ENCODE results near the gene DHRS2.
"Not testable (repeated sequence)": the region's sequence is repeated elsewhere in the genome, so short reads cannot be mapped to it uniquely, and the experiment has no call there.

The DHRS2 gene

DNA sequence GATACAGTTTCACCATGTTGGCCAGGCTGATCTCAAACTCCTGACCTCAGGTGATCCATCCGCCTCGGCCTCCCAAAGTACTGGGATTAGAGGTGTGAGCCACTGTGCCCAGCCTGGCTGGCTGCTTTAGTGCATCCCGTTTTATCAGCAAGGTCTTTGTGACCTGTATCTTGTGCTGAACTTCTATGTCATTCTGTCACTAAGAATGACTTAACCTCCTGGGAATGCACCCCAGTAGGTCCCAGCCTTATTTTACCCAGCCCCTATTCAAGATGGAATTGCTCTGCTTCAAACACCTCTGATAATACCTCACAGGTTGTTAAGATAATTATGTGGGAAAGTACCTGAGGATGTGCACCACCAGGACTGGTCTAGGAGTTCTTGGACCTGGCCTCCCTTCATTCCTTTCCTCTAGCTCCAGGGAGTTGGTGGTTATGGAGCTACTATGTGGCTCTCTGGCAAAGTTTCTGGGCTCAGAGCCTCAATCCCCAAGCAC lies 31.4 kb upstream of the DHRS2 start:
- H3K27ac ChIP-seq, result no peak overlapping the region
- no peaks in the 10 kb centered on the region for H3K36me3 ChIP-seq
- TF ChIP-seq, protein P1, sequence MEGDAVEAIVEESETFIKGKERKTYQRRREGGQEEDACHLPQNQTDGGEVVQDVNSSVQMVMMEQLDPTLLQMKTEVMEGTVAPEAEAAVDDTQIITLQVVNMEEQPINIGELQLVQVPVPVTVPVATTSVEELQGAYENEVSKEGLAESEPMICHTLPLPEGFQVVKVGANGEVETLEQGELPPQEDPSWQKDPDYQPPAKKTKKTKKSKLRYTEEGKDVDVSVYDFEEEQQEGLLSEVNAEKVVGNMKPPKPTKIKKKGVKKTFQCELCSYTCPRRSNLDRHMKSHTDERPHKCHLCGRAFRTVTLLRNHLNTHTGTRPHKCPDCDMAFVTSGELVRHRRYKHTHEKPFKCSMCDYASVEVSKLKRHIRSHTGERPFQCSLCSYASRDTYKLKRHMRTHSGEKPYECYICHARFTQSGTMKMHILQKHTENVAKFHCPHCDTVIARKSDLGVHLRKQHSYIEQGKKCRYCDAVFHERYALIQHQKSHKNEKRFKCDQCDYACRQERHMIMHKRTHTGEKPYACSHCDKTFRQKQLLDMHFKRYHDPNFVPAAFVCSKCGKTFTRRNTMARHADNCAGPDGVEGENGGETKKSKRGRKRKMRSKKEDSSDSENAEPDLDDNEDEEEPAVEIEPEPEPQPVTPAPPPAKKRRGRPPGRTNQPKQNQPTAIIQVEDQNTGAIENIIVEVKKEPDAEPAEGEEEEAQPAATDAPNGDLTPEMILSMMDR (IDR thresholded peaks at IDR 0.05; ENCODE audit: low read depth, low read length), result no peak
- H3K4me3 ChIP-seq (ENCODE audit: low read depth, low read length), result no peak overlapping the region
- no peak for DNase-seq
- no peaks in the 10 kb centered on the region for H3K27me3 ChIP-seq (ENCODE audit: insufficient read depth, low read depth, severe bottlenecking)
- H3K9me3 ChIP-seq (ENCODE audit: severe bottlenecking), result no peaks in the 10 kb centered on the region

DNA sequence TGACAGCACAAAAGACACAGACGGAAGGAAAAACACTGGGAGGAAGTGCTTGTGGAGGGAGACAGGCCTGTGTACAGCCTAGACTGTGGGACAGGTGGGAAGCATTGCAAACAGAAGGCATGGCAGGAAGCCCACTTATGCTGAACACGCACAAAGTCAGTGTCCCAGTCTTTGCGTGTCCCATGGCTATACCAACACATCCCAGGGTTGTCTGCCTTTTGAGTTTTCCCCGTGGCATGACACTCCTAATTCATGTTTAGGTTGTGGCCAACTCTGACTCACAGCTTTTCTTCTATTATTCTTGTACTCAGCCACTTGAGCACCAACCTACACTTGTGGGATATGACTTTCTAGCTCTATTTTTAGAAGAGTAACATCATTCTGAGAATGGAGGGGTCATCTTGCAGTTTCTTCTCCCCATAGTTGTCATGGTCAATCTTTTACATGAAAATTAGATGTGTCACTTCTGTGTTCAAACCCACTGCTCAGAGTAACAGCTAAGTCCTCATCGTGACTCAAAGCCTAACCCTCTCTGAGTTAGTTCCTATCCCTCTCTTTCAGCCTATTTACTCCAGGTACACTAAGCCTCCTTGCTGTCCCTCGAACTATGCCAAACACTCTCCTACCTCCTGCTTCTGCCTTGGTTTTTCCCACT lies 30.1 kb upstream of the DHRS2 start:
- TF ChIP-seq, protein P1 (IDR thresholded peaks at IDR 0.05; ENCODE audit: low read depth, low read length), result no peak

GRCh38 chr14:23608454-23608853 lies 27.7 kb upstream of the DHRS2 start:
- H3K9me3 ChIP-seq (ENCODE audit: severe bottlenecking), result no peaks in the 10 kb centered on the region
- no peak for DNase-seq
- H3K4me3 ChIP-seq (ENCODE audit: low read depth, low read length), result no peak overlapping the region
- TF ChIP-seq, protein P1 (IDR thresholded peaks at IDR 0.05; ENCODE audit: low read depth, low read length), result no peak
- no peaks in the 10 kb centered on the region for H3K27me3 ChIP-seq (ENCODE audit: insufficient read depth, low read depth, severe bottlenecking)
- H3K36me3 ChIP-seq, result no peaks in the 10 kb centered on the region
- H3K27ac ChIP-seq, result no peak overlapping the region

More for the DNA sequence above, 30.1 kb upstream of the DHRS2 start:
- no peaks in the 10 kb centered on the region for H3K9me3 ChIP-seq (ENCODE audit: severe bottlenecking)
- no peak overlapping the region for H3K27ac ChIP-seq
- no peaks in the 10 kb centered on the region for H3K27me3 ChIP-seq (ENCODE audit: insufficient read depth, low read depth, severe bottlenecking)
- no peak for DNase-seq
- no peak overlapping the region for H3K4me3 ChIP-seq (ENCODE audit: low read depth, low read length)
- H3K36me3 ChIP-seq, result no peaks in the 10 kb centered on the region

DNA sequence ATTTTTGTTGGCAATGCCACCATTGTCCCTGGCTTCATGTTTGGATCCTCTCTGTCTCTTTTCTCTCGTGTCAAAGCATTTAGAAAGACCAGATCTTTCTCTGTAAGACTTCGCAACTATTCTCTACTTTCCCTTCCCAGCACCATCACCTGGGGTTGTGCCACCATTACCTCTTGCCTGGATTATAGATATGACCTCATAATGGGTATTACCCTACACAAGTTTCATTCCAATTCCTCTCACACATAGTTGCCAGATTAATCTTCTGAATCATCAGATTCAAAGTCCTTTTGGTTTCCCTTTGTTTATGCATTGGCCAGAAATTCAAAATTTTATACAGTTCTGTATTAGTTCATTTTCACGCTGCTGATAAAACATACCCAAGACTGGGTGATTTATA lies 27.2 kb upstream of the DHRS2 start:
- TF ChIP-seq, protein P1 (IDR thresholded peaks at IDR 0.05; ENCODE audit: low read depth, low read length), result no peak
- H3K27ac ChIP-seq, result no peak overlapping the region

DNA sequence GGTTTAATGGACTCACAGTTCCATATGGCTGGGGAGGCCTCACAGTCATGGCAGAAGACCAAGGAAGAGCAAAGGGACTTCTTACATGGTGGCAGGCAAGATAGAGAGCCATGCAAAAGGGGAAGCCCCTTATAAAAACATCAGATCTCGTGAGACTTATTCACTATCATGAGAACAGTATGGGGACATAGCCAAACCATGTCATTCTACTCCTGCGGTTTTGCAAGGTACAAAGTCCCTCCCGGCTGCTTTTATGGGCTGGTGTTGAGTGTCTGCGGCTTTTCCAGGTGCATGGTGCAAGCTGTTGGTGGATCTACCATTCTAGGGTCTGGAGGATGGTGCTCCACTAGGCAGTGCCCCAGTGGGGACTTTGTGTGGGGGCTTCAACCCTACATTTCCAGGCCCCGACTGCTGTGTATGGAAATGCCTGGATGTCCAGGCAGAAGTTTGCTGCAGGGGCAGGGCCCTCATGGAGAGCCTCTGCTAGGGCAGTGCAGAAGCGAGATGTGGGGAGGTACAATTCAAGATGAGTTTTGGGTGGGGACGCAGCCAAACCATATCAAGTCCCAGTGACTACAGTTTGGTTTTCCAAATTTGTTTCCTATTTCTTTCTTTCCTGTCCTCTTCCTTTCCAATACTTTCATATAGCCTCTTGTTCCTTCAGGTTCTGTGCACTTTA lies 26.6 kb upstream of the DHRS2 start:
- H3K27me3 ChIP-seq (ENCODE audit: insufficient read depth, low read depth, severe bottlenecking); H3K9me3 ChIP-seq (ENCODE audit: severe bottlenecking); DNase-seq; H3K27ac ChIP-seq; H3K36me3 ChIP-seq; H3K4me3 ChIP-seq (ENCODE audit: low read depth, low read length): not testable (repeated sequence)

More for the DNA sequence above, 27.2 kb upstream of the DHRS2 start:
- DNase-seq, result no peak
- no peaks in the 10 kb centered on the region for H3K27me3 ChIP-seq (ENCODE audit: insufficient read depth, low read depth, severe bottlenecking)
- no peaks in the 10 kb centered on the region for H3K36me3 ChIP-seq
- H3K4me3 ChIP-seq (ENCODE audit: low read depth, low read length), result no peak overlapping the region
- H3K9me3 ChIP-seq (ENCODE audit: severe bottlenecking), result no peaks in the 10 kb centered on the region

DNA sequence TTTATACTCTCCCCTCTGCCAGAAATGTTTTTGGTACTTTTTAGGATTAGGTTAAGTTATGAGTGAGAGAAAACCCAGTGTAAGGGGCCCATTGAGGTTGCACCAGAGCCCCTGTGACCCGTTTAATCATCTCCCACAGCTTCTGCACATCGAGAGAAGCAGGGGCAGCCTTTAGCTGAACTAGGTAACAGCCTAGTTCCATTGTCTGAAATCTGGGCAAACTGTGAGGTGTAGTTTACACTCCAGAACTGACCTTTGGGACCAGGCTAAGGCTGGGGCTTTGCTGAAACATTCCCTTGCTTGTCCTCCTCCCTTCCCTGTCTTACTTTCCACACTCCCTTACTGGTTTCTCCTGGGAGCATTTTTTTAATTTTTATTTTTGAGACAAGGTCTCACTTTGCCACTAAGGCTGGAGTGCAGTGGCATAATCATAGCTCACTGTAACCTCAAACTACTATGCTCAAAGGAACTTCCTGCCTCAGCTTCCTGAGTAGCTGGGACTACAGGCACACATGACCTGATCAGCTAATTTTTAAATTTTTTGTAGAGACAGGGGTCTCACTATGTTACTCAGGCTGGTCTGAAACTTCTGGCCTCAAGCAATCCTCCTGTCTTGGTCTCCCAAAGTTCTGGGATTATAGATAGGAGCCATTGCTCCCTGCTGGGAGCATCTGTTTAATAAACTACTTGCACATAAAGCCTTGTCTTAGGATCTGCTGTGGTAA lies 25.9 kb upstream of the DHRS2 start:
- Histone ChIP-seq H3K27ac (no peak overlapping the region), H3K27me3 (ENCODE audit: insufficient read depth, low read depth, severe bottlenecking) (no peaks in the 10 kb centered on the region), H3K4me3 (ENCODE audit: low read depth, low read length) (no peak overlapping the region), H3K36me3 (no peaks in the 10 kb centered on the region), H3K9me3 (ENCODE audit: severe bottlenecking) (no peaks in the 10 kb centered on the region)
- TF ChIP-seq, protein P1 (IDR thresholded peaks at IDR 0.05; ENCODE audit: low read depth, low read length), result no peak
- no peak for DNase-seq
